GM18507 (cell line): ENCODE results near the gene GALR3.
"Not testable (repeated sequence)": the region's sequence is repeated elsewhere in the genome, so short reads cannot be mapped to it uniquely, and the experiment has no call there.

Source experiments
- DNase-seq: peaks from one replicate; pipeline ENCODE4 v3.0.0; 2011; ENCODE audit warnings: low read depth; ENCODE audit not compliant: insufficient read length; ENCODE audit errors: extremely low spot score
- FAIRE-seq: peaks from 2 replicates; lab custom pipeline; 2011; peaks lifted over from hg19 to GRCh38; lab: Jason Lieb, UNC

GALR3 gene, protein sequence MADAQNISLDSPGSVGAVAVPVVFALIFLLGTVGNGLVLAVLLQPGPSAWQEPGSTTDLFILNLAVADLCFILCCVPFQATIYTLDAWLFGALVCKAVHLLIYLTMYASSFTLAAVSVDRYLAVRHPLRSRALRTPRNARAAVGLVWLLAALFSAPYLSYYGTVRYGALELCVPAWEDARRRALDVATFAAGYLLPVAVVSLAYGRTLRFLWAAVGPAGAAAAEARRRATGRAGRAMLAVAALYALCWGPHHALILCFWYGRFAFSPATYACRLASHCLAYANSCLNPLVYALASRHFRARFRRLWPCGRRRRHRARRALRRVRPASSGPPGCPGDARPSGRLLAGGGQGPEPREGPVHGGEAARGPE

DNA sequence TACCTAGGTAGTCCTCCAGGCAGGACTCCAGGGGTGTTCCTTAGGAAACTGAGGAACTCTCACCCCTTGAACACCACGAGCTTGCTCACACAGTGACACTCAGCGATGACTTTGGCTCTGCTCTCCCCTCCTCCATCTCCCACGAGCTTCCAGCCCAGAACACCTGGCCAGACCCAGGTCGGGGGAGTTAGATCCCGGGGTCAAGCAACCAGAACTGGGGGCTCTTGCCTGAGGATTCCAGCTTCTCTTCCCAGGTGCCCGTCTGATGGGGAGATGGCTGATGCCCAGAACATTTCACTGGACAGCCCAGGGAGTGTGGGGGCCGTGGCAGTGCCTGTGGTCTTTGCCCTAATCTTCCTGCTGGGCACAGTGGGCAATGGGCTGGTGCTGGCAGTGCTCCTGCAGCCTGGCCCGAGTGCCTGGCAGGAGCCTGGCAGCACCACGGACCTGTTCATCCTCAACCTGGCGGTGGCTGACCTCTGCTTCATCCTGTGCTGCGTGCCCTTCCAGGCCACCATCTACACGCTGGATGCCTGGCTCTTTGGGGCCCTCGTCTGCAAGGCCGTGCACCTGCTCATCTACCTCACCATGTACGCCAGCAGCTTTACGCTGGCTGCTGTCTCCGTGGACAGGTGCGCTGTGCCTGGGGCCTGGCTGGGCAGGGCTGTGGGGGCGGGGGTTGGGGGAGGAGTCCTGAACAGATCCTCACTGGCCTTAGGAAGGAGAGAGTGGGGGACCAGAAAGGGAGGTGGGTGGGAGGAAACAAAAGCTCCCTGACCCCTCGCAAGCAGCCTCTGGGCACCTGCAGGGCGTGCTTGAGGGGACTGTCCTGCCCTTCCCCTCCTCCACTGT, at the start of gene GALR3:
TSS of gene GALR3 (plus strand) at position 249 of the 852 bp plus-strand sequence. CDS start at position 274, 25 bp downstream.
- DNase-seq = no peak
- FAIRE-seq = no peak

DNA sequence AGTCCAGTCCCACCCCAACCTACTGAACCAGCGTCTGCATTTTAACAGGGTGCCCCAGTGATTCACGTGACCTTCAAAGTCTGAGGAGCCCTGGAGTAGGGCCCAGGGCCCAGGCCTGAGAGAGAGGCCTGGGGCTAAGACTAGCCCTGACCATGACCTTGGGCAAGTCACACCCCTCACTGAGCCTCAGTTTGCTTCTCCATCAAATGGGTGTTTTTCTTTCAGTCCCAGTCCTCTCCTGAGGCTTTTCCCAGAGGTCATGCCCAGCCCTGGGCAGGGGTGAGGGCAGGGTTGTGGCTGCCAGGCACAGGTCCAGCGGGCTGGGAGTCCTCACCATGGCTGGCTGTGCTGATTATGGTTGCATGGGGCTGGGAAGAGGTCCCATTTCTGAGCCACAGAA, 48.5 kb upstream of the GALR3 start:
- no peak for FAIRE-seq
- no peak for DNase-seq

DNA sequence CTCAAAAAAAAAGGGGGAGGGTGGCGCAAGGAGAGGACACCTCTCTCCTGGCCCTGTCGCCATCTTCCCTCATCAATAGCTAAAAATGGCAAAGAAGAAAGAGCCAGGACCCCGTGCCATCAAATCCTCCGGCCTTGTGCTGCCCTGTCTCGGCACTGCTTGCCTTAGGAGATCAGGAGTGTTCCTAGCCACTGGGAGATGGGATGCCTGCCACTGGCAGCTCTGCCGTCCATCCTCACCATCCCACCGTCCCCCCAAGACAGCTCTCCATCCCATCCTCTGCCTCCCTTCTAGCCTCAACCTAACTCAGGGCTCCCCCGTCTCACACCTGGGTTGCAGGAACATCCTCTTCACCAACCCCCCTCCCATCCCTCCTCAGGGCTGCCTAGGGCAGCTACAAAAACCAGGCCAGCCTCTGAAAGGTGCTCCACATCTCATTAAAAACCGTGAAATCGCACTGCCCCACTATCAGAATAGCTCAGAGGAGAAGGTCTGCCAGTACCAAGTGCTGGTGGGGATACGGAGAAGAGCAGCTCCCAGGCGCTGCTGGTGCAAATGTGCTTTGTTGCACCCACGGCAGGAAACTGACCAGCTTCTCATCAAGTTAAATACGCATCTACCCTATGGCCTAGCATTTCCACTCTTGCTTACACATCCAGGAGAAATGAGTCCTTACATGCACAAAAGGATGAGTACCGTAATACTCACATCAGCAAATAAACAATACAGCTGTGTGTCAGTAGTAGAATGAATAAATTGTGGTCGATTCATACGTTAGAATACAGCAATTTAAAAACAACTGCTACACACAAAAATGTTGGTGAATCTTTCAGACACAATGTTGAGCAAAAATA, 47.2 kb upstream of the GALR3 start:
- DNase-seq (no peak), FAIRE-seq (no peak)

DNA sequence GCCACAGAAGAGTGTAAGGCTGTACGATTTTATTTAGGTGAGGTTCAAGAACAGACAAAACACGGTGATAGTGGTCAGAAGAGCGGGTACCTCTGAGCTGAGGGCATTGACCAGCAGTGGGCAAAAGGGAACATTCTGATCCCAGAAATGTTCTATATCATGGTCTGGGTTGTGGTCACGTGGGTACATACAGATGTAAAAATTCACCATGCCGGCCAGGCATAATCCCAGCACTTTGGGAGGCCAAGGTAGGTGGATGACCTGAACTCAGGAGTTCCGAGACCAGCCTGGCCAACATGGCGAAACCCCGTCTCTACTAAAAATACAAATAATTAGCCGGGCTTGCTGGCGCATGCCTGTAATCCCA, 46.6 kb upstream of the GALR3 start:
- DNase-seq (no peak), FAIRE-seq (no peak)

DNA sequence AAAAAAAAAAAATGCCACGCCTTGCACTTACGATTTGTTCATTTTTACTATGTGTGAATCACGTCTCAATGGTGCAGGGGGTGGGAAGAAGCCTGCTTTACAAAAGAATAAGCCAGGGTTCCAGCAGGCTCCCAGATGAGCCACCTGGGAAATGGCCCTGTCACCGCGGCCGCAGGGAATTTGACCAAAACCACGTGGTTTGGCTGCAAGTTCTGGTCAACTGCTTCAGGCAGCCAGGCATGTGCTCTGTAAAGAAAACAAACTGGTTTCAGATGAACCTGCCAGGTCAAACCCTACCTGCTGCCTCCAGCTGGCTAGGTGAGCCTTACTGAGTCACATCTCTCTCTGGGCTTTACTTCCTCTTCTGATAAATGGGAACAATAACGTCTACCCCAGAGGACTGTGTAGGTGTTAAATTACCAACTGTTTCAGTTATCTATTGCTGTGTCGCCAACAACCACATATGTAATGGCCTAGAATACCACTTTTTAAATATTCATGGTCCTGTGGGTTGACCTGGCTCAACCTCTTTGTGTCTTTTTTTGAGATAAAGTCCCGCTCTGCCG, 46.0 kb upstream of the GALR3 start:
- FAIRE-seq = peak; percentile 84
- peak; percentile 48 for DNase-seq

DNA sequence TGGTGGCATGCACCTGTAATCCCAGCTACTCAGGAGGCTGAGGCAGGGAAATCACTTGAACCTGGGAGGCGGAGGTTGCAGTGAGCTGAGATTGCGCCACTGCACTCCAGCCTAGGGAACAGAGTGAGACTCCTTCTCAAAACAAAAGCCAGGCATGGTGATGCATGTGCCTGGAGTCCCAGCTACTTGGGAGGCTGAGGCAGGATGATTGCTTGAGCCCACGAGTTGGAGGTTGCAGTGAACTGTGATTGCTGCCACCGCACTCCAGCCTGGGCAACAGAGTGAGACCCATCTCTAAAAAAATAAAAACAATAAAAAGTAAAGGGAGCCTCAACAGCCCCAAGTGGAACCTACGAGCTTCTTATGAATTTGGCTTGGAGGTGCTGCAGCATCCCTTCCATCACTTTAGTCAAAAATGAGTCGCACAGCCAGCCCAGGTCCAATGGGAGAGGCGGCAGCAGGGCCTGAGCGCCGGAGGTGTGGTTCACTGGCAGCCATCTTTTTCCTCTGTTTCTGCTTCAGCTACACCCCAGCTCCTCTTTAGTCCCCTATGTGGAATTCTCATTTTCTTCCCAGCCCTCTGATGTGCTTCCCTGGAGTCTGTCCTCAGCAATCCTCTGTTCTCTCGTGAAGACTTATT, 44.7 kb upstream of the GALR3 start:
- FAIRE-seq (no peak), DNase-seq (no peak)

DNA sequence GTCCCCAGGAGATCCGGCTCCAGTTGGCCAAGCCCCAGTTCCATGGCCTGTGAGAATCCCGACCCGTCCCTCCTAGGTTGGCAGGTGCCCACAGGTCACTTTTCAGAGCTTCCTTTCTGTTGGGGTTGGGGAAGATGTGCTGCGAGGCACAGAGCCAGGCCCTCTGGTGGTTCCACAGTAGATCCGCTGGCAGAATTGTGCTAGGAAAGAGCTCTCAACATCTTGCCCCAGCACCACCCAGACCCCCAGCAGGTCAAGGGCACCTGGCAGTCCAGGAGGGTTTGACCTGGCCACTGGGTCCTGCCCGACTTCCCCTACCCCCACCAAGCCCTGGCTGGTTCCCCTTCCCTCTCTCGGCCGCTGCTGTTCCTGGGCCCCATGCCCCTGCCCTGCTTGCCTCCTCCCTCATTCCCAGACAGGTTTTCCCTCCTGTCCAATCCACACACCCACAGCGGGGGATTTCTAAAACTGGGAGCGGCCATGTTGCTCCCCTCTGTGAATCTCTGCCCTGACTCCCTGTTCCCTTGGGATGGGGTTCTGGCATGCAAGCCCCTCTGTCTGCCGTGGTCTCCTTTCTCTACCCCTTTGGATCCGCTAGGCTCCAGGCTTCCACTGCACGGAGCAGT, 41.6 kb upstream of the GALR3 start:
- DNase-seq = no peak
- FAIRE-seq = no peak

DNA sequence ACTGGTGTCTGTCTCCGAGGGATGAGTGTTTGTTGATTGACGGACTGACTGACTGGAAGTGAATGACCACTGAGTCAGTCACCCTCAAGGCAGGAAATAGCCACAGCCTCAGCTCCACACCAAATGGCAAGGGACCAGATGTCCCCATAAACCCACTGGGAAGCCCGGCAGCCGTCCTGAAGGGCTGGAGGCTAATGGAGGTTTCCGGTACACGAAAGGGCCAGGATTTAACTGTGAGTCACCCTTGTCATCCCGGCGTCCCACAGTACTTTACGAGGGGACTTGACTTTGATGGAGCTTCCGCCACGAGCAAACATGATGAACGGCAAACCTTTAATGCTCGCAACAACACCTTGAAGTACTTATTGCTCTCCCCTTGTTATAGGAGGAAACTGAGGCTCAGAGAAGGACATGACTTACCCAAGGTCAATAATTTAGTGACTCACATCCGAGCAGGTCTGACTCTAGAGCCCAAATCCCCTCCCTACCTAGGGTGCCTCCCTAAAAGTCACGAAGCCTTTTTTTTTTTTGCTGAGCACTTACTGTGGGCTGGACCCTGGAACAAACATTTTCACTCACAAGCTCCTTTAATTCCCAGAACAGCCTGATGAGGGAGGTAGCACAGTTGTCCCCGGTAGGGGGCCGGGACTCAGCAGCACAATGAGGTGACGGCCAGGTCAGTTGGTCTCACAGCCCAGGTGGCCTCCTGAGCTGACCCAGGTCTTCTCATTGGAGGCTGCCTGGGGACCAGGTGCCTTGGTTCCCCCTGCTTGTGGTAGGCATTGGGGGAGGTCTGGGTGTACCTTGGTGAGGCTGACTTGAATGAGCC, 40.6 kb upstream of the GALR3 start:
- DNase-seq (no peak), FAIRE-seq (no peak)

DNA sequence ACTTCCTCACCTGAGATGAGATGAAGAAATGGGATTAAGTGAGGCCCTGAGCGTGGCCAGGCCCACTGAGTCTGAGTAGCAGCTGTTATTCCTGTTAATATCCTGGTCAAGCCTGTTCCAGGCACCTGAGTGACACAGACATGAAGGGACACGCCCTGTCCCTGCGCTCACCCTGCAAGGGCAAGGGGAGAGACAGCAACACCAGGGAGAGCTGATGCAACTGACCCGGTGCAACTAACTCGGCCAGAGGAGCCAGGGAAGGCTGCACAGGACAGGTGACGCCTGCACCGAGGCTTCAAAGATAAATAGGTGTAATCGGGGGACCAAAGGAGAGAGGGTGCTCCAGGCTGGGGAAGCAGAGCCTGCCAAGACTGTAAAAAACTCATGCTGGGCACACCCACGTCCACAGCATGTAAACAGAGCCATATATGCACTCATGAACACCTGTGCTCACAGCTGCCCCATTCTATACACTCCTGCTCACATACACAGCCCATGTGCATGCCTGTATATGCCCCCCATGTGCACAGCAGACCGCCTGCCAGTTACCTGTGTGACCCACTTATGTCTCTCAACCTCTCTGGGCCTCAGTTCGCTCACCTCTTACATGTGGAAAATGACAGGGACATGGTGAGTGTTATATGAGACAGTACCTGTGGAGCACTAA, 38.2 kb upstream of the GALR3 start:
- DNase-seq (no peak), FAIRE-seq (no peak)

DNA sequence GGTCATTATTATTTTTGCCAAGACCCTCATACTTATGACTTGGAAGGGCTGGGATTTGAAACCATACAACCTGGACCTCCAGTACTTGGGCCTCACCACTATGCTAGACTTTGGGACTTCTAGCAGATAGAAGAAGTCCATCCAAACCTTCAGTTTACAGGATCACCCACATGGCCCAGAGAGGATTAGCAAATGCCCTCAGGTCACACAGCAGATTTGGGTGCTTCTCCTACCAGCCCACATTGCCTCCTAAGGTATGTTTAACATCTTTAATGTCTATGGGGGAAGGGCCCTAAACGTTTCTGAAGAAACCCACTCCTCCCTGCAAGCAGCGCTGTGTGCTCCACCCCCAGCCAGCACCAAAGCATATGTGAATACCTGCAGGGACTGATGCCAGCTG, 32.9 kb upstream of the GALR3 start:
- no peak for FAIRE-seq
- DNase-seq = no peak

DNA sequence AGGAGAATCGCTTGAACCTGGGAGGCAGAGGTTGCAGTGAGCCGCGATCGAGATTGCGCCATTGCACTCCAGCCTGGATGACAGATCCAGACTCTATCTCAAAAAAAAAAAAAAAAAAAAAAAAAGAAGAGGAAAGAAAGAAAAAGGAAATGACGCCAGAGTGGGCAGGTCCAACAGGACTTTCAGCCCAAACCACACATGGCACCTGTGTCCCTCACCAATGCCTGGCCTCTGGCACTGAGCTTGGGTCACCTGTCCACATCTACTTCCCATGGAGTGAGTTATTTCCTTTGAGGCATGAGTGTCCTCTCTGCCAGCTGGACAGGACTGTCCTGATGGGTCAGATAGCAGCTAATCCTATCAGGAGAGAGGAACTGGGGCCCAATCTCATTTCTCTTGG, 30.7 kb upstream of the GALR3 start:
- DNase-seq (no peak), FAIRE-seq (no peak)

DNA sequence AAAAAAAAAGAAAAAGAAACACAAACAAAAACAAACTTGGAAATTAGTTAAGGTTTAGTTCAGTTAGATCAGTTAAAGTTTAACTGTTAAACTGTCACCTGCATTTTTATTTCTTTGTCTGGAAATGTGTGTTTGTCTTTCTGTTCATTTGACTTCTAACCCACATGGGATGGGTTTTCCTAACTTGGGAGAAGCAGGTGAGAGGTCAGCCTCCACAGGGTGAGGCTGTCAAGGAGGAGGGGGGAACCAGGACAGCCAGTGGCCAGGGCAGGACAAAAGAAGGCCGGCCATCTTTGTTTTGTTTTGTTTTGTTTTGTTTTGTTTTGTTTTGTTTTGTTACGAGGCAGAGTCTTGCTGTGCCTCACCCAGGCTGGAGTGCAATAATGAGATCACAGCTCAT, 28.8 kb upstream of the GALR3 start:
- FAIRE-seq (no peak), DNase-seq (no peak)

DNA sequence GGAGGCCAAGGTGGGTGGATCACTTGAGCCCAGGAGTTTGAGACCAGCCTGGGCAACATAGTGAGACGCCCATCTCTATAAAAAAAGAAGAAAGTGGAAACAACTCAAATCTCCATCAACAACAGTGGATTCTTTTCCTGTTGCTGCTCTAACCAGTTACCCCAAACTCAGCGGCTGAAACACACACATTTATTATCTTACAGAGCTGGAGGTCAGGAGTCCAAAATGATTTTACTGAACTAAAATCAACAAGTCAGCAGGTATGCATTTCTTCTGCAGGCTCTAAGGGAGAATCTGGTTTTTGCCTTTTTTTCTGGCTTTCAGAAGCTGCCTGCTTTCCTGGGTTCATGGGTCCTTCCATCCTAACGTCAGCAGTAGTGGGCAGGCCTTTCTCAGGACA, 27.1 kb upstream of the GALR3 start:
- no peak for DNase-seq
- FAIRE-seq = no peak

DNA sequence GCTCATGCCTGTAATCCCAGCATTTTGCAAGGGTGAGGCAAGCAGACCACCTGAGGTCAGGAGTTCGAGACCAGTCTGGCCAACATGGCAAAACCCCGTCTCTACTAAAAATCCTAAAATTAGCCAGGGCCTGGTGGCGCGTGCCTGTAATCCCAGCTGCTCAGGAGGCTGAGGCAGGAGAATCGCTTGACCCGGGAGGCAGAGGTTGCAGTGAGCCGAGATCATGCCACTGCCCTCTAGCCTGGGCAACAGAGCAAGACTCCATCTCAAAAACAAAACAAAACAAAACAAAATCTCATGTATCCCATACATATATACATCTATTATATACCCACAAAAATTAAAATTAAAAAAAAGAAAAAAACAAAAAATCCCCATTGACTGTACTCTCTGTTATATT, 25.9 kb upstream of the GALR3 start:
- FAIRE-seq, DNase-seq: not testable (repeated sequence)

DNA sequence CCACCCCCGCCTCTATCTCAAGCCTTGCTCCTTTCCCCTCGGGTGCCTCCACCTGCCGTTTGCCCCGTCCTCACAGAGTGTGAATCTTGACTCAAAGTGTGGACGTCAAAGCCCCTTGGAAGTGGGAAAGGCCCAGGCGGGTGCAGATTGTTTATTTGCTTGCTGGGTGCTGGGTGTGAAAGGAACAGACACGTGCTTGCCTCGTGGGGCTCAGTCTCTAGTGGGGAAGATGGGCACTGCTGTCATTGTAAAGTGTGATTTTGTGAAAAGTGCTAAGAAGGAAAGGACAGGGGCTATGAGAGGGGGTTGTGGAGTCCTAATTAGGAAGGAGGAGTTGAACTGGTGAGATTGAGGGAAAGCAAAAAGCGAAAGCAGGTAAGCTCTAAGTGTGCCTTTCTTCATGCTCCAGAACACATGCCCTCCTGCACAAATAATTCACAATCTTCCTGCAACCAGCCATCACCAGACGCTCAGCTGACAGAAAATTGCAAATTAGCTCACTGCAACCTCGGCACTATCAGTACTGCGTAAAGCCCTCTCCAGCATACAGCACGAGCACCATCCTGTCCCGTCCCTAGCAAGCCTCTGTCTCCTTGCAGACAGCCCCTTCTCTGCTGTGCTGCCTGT, 25.2 kb upstream of the GALR3 start:
- DNase-seq = no peak
- FAIRE-seq = peak; percentile 38

DNA sequence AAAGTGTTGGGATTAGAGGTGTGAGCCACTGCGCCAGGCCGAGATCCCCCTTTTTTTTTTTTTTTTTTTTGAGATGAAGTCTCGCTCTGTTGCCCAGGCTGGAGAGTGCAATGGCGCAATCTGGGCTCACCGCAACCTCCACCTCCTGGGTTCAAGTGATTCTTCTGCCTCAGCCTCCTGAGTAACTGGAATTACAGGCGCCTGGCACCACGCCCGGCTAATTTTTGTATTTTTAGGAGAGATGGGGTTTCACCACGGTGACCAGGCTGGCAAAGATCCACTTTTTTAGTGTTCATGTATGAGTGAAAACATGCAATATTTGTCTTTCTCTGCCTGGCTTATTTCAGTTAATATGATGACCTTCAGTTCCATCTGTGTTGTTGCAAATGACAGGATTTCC, 23.2 kb upstream of the GALR3 start:
- not testable (repeated sequence) for FAIRE-seq, DNase-seq

DNA sequence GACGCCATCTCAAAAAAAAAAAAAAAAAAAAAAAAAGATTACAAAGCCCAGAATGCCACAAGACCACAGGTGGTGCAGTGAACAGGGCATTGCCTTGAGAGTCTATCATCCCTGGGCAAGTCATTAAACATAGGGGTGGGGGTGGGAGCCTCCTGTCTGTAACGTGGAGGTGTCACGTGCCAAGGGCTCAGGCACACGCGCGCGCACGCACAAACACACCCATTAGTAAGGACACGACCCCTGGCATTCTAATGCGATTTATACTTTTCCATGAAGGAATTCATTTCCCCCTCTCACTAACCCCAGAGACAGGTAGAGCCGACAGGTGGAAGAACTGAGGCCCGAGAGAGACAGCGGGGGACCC, 21.3 kb upstream of the GALR3 start:
- DNase-seq (no peak), FAIRE-seq (no peak)
